Kidney (tissue), 14 donors: ENCODE data around the gene VENTX. TPM values are rescaled to one million over a fixed set of nuclear protein-coding genes. Genes with fewer than 3 reads are reported as not detected.

ENCODE experiments used
- DNase-seq, 5 donors: peaks; one replicate each; pipeline ENCODE4 v3.0.0-alpha.2; 2013 to 2020
- FAIRE-seq: peaks from 2 replicates; lab custom pipeline; 2012; peaks lifted over from hg19 to GRCh38; lab: Jason Lieb, UNC
- H3K27ac ChIP-seq, 2 donors: one replicate each; pipeline ENCODE4 v1.7.0; 2013; ENCODE audit warnings: low read depth in 2 of 2, low read length in 2 of 2, inconsistent platforms in 1 of 2
- H3K27me3 ChIP-seq: one replicate; pipeline ENCODE4 v1.7.1; 2013; ENCODE audit warnings: low read length, inconsistent platforms; ENCODE audit not compliant: control insufficient read depth, insufficient read depth
- H3K36me3 ChIP-seq, 3 donors: one replicate each; pipeline versions ENCODE4 v1.7.0 to v1.7.1; 2013; ENCODE audit warnings: low read length in 3 of 3, control low read depth in 1 of 3, inconsistent platforms in 1 of 3; ENCODE audit not compliant: insufficient read depth in 3 of 3, control insufficient read depth in 2 of 3
- H3K4me1 ChIP-seq, 3 donors: one replicate each; pipeline versions ENCODE4 v1.7.0 to v1.7.1; 2013; ENCODE audit warnings: low read length in 3 of 3, inconsistent platforms in 1 of 3, low read depth in 1 of 3; ENCODE audit not compliant: control insufficient read depth in 2 of 3, insufficient read depth in 2 of 3
- H3K4me3 ChIP-seq, 3 donors: one replicate each; pipeline versions ENCODE4 v1.7.0 to v1.8.1; 2013; ENCODE audit warnings: low read length in 3 of 3, control low read depth in 1 of 3, inconsistent platforms in 1 of 3
- H3K9ac ChIP-seq, 3 donors: one replicate each; pipeline versions ENCODE4 v1.7.0 to v1.7.1; 2013; ENCODE audit warnings: low read length in 3 of 3, control low read depth in 1 of 3, inconsistent platforms in 1 of 3
- H3K9me3 ChIP-seq, 3 donors: one replicate each; pipeline versions ENCODE4 v1.7.0 to v1.7.1; 2013; ENCODE audit warnings: low read length in 3 of 3, control low read depth in 1 of 3, inconsistent platforms in 1 of 3; ENCODE audit not compliant: control insufficient read depth in 2 of 3, insufficient read depth in 1 of 3
- CTCF ChIP-seq: IDR thresholded peaks from 3 replicates; pipeline ENCODE4 v1.5.1; 2012; ENCODE audit warnings: mild to moderate bottlenecking, moderate library complexity, borderline replicate concordance; ENCODE audit not compliant: insufficient read depth; ENCODE audit errors: extremely low read depth
- intact Hi-C: fragments of 100-400 bp; cut with DNase I; formaldehyde crosslinking; loops from one replicate; pipeline ENCODE4 v1.11.1; 2022
- polyA plus RNA-seq: library from polyadenylated mRNA; stranded (reverse); fragments of 350-450 nt; fragmentation: Illumina TruSeq; extraction: RNeasy Lipid Tissue Mini Kit (QIAGEN cat#74804); gene quantifications from one replicate; pipeline ENCODE4 v1.2.3, GENCODE V29; 2014; ENCODE audit warnings: low read depth, low replicate concordance; ENCODE audit not compliant: insufficient read depth
- total RNA-seq: library from RNA; stranded (reverse); fragmentation: NEBNext Ultra II Directional; extraction: Animal tissue kit (Norgen Biotek cat#: 25700); gene quantifications from one replicate; pipeline ENCODE4 v1.2.1, GENCODE V29; 2021
- donor health status: control.
- donor health status: control.
- donor health status: control.
- donor health status: control.
- donor health status: control.
- donor health status: DM: yes; HTN: yes; CAD: no.
- donor health status: Normal renal cell carcinoma (clear cell type).

The VENTX gene
- total and polyA plus RNA-seq, 2 donors from 2014 or later: 0.39 to 3.3 TPM

GRCh38 chr10:133230044-133230361 lies 7.7 kb upstream of the VENTX start, which contains the start of gene UTF1:
Gene UTF1 (plus strand): TSS chr10:133230217. CDS start chr10:133230289, 72 bp downstream.
- intact Hi-C loops: no loop called here
- TF ChIP-seq CTCF: no peak
- Histone ChIP-seq H3K36me3 (no peaks in the 10 kb centered on the region), H3K27me3 (peaks cover 26% of the 10 kb centered on the region), H3K27ac (no peak within 1 kb of the TSS), H3K9ac (no peak within 1 kb of the TSS), H3K9me3 (no peaks in the 10 kb centered on the region), H3K4me3 (no peak within 1 kb of the TSS), H3K4me1 (no peaks in the 10 kb centered on the region)
- DNase-seq: peak in 1 of 5 donors; percentile 69
- FAIRE-seq: no peak

- Histone ChIP-seq H3K27ac (no peak overlapping the region), H3K36me3 (no peaks in the 10 kb centered on the region), H3K4me1 (no peaks in the 10 kb centered on the region), H3K27me3 (peaks cover 26% of the 10 kb centered on the region), H3K9me3 (no peaks in the 10 kb centered on the region), H3K9ac (no peak overlapping the region), H3K4me3 (no peak overlapping the region)
- DNase-seq (peak in 4 of 5 donors; percentile 65 to 79 (median 74)), FAIRE-seq (no peak)
- intact Hi-C loops: no loop called here
- TF ChIP-seq CTCF: no peak
These were observed 7.1 kb upstream of the VENTX start for GRCh38 chr10:133230387-133231195.

GRCh38 chr10:133231244-133231945 lies 6.3 kb upstream of the VENTX start:
- Histone ChIP-seq H3K27ac (no peak overlapping the region), H3K4me3 (no peak overlapping the region), H3K36me3 (no peaks in the 10 kb centered on the region), H3K4me1 (no peaks in the 10 kb centered on the region), H3K27me3 (peaks cover 29% of the 10 kb centered on the region), H3K9me3 (no peaks in the 10 kb centered on the region), H3K9ac (no peak overlapping the region)
- FAIRE-seq (no peak), DNase-seq (peak in 2 of 5 donors; percentile 61 to 71)
- TF ChIP-seq CTCF: no peak
- intact Hi-C loops: no loop called here
